Activated T-helper 17 cell treated with anti-CD3 and anti-CD28 coated beads, Interleukin-2, amount 50 U/mL, for 72 hours (primary cell): ENCODE measurements around the gene TOP3A. TPM values are rescaled to one million over a fixed set of nuclear protein-coding genes. Genes with fewer than 3 reads are reported as not detected.
"Not testable (repeated sequence)": the region's sequence is repeated elsewhere in the genome, so short reads cannot be mapped to it uniquely, and the experiment has no call there.

ENCODE experiments used
- ATAC-seq: fragments of 150-1000 bp; cut with Tn5 transposase; replicated peaks from 2 replicates; pipeline ENCODE4 v1.10.0; 2021; ENCODE audit warnings: mild to moderate bottlenecking, moderate library complexity
- H3K27ac Mint-ChIP-seq: one replicate; pipeline ENCODE4 v1.8.0; 2022; ENCODE audit warnings: mixed read lengths
- H3K27me3 Mint-ChIP-seq: one replicate; pipeline ENCODE4 v1.8.0; 2022; ENCODE audit warnings: mixed read lengths
- H3K36me3 Mint-ChIP-seq: one replicate; pipeline ENCODE4 v1.8.0; 2022; ENCODE audit warnings: low read depth, mild to moderate bottlenecking, mixed read lengths
- H3K4me1 Mint-ChIP-seq: one replicate; pipeline ENCODE4 v1.8.0; 2022; ENCODE audit warnings: mixed read lengths
- H3K4me3 Mint-ChIP-seq: one replicate; pipeline ENCODE4 v1.8.0; 2022; ENCODE audit warnings: mild to moderate bottlenecking, mixed read lengths
- H3K9me3 Mint-ChIP-seq: one replicate; pipeline ENCODE4 v1.8.0; 2022; ENCODE audit warnings: mixed read lengths
- total RNA-seq, 2 donors: library from RNA; stranded (reverse); gene quantifications; one replicate each; pipeline ENCODE4 v1.2.3, GENCODE V29; 2022

TOP3A gene
- 10 to 100 TPM; 69.7 to 81.6 TPM for total RNA-seq

- H3K4me3 Mint-ChIP-seq, result peak within 1 kb of the TSS; percentile 83
- H3K9me3 Mint-ChIP-seq, result no peaks in the 10 kb centered on the region
- H3K27me3 Mint-ChIP-seq, result no peaks in the 10 kb centered on the region
- H3K27ac Mint-ChIP-seq, result peak within 1 kb of the TSS; percentile 94
- H3K4me1 Mint-ChIP-seq, result peaks cover 27% of the 10 kb centered on the region
- ATAC-seq, result peak; percentile 95
- H3K36me3 Mint-ChIP-seq, result peaks cover 85% of the 10 kb centered on the region
Measured at GRCh38 chr17:18314731-18315561, at the start of gene TOP3A, which contains the start of gene SMCR8. TSS of gene TOP3A (minus strand) at chr17:18314994. CDS start at chr17:18314778, 216 bp downstream. TSS of gene SMCR8 (plus strand) at chr17:18315293. CDS start at chr17:18315790, 497 bp downstream.

- Mint-ChIP-seq H3K36me3 (peaks cover 11% of the 10 kb centered on the region), H3K9me3 (no peaks in the 10 kb centered on the region), H3K4me1 (no peaks in the 10 kb centered on the region), H3K27ac (no peak overlapping the region), H3K27me3 (no peaks in the 10 kb centered on the region), H3K4me3 (no peak overlapping the region)
- no peak for ATAC-seq
Measured at GRCh38 chr17:18364166-18364565, 49.4 kb upstream of the TOP3A start.

GRCh38 chr17:18363101-18364049 lies 48.6 kb upstream of the TOP3A start, which contains the start of gene SHMT1:
TSS of gene SHMT1 (minus strand) at chr17:18363550. CDS start at chr17:18355981, 7,569 bp downstream.
- ATAC-seq, result peak; percentile 100
- H3K4me1 Mint-ChIP-seq, result no peaks in the 10 kb centered on the region
- peaks cover 14% of the 10 kb centered on the region for H3K36me3 Mint-ChIP-seq
- no peaks in the 10 kb centered on the region for H3K9me3 Mint-ChIP-seq
- no peaks in the 10 kb centered on the region for H3K27me3 Mint-ChIP-seq
- peak within 1 kb of the TSS; percentile 78 for H3K4me3 Mint-ChIP-seq
- peak within 1 kb of the TSS; percentile 62 for H3K27ac Mint-ChIP-seq

GRCh38 chr17:18362698-18363100 lies 47.9 kb upstream of the TOP3A start:
- Mint-ChIP-seq H3K9me3 (no peaks in the 10 kb centered on the region), H3K4me3 (peak overlapping the region; percentile 78), H3K36me3 (peaks cover 14% of the 10 kb centered on the region), H3K4me1 (no peaks in the 10 kb centered on the region), H3K27me3 (no peaks in the 10 kb centered on the region), H3K27ac (peak overlapping the region; percentile 59)
- no peak for ATAC-seq

- H3K4me3 Mint-ChIP-seq, result peak overlapping the region; percentile 78
- no peaks in the 10 kb centered on the region for H3K9me3 Mint-ChIP-seq
- H3K27ac Mint-ChIP-seq, result peak overlapping the region; percentile 59
- no peak for ATAC-seq
- no peaks in the 10 kb centered on the region for H3K27me3 Mint-ChIP-seq
- H3K4me1 Mint-ChIP-seq, result no peaks in the 10 kb centered on the region
- H3K36me3 Mint-ChIP-seq, result peaks cover 19% of the 10 kb centered on the region
Measured at GRCh38 chr17:18361837-18362697, 47.3 kb upstream of the TOP3A start.

- Mint-ChIP-seq H3K4me1 (no peaks in the 10 kb centered on the region), H3K27me3 (no peaks in the 10 kb centered on the region), H3K4me3 (no peak overlapping the region), H3K27ac (no peak overlapping the region), H3K36me3 (peaks cover 31% of the 10 kb centered on the region), H3K9me3 (no peaks in the 10 kb centered on the region)
- ATAC-seq, result no peak
Measured at GRCh38 chr17:18360518-18360917, 45.7 kb upstream of the TOP3A start.

GRCh38 chr17:18356624-18357023 lies 41.8 kb upstream of the TOP3A start:
- H3K27me3 Mint-ChIP-seq, result no peaks in the 10 kb centered on the region
- H3K36me3 Mint-ChIP-seq, result peaks cover 68% of the 10 kb centered on the region
- H3K27ac Mint-ChIP-seq, result no peak overlapping the region
- H3K4me1 Mint-ChIP-seq, result no peaks in the 10 kb centered on the region
- H3K4me3 Mint-ChIP-seq, result no peak overlapping the region
- H3K9me3 Mint-ChIP-seq, result no peaks in the 10 kb centered on the region
- ATAC-seq, result no peak

- ATAC-seq, result no peak
- Mint-ChIP-seq H3K36me3 (peaks cover 65% of the 10 kb centered on the region), H3K27ac (no peak overlapping the region), H3K27me3 (no peaks in the 10 kb centered on the region), H3K4me3 (no peak overlapping the region), H3K4me1 (no peaks in the 10 kb centered on the region), H3K9me3 (no peaks in the 10 kb centered on the region)
Measured at GRCh38 chr17:18353541-18353940, 38.7 kb upstream of the TOP3A start.

DNA sequence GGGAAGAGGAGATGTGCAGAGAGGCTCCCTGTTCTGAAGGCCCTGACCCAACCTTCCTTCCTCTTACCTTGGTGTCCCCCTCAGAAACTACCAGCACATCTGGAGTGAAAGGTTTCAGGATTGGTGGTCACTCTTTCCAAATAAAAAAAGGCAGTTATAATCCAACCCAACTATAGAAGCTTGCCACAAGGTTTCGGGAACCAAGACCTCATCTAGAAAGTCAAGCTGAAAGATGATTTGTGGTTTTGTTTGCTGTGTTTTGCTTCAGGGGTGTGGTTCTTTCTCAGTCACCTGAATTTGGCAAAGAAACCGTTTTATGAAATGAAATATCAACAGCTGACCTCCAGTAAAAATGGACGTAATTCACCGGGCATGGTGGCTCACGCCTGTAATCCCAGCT lies 29.2 kb upstream of the TOP3A start:
- Mint-ChIP-seq H3K4me3 (no peak overlapping the region), H3K36me3 (peaks cover 82% of the 10 kb centered on the region), H3K27me3 (no peaks in the 10 kb centered on the region), H3K4me1 (no peaks in the 10 kb centered on the region), H3K27ac (no peak overlapping the region), H3K9me3 (no peaks in the 10 kb centered on the region)
- ATAC-seq, result peak; percentile 43

GRCh38 chr17:18339933-18340332 lies 25.1 kb upstream of the TOP3A start:
- H3K27ac Mint-ChIP-seq, result no peak overlapping the region
- no peaks in the 10 kb centered on the region for H3K4me1 Mint-ChIP-seq
- peaks cover 76% of the 10 kb centered on the region for H3K36me3 Mint-ChIP-seq
- ATAC-seq, result no peak
- H3K9me3 Mint-ChIP-seq, result no peaks in the 10 kb centered on the region
- H3K27me3 Mint-ChIP-seq, result no peaks in the 10 kb centered on the region
- H3K4me3 Mint-ChIP-seq, result no peak overlapping the region

DNA sequence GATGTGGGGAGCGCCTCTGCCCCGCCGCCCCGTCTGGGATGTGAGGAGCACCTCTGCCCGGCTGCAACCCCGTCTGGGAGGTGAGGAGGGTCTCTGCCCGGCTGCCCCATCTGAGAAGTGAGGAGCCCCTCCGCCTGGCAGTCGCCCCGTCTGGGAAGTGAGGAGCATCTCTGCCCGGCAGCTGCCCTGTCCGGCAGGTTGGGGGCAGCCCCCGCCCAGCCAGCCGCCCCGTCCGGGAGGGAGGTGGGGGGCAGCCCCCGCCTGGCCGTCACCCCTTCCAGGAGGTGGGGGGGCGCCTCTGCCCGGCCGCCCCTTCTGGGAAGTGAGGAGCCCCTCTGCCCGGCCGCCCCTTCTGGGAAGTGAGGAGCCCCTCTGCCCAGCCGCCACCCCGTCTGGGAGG lies 23.4 kb upstream of the TOP3A start:
- H3K9me3 Mint-ChIP-seq, ATAC-seq, H3K27me3 Mint-ChIP-seq, H3K4me1 Mint-ChIP-seq, H3K27ac Mint-ChIP-seq, H3K4me3 Mint-ChIP-seq: not testable (repeated sequence)
- peaks cover 71% of the 10 kb centered on the region for H3K36me3 Mint-ChIP-seq

DNA sequence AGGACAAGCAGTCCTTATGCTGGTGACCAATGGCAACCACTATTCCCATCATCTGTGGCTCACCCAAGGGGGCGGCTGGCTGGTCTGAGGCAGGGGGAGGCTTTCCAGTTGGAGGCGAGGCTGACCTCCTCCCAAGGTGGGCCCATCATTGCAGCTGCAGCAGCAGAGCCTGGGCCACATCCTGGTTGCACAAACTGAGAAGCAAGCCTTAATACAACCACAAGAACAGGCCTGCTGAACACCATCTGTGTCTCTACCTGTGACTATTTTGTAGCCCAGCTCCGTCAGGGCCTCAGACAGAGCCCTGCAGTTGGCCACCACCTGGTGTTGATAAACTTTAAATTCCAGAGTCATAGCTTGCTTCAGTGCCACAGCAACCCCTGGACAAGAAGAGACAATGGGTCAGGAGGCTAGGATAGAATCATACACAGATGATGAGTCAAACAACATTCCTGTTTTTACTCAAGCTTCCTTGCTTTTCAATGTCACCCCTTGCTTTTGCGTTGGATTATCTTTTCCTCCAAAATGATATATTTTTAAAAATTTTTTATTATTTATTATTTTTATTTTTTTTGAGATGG lies 18.2 kb upstream of the TOP3A start:
- Mint-ChIP-seq H3K36me3 (peaks cover 68% of the 10 kb centered on the region), H3K27ac (no peak overlapping the region), H3K4me1 (peaks cover 8% of the 10 kb centered on the region), H3K9me3 (no peaks in the 10 kb centered on the region), H3K4me3 (no peak overlapping the region), H3K27me3 (no peaks in the 10 kb centered on the region)
- peak; percentile 50 for ATAC-seq

DNA sequence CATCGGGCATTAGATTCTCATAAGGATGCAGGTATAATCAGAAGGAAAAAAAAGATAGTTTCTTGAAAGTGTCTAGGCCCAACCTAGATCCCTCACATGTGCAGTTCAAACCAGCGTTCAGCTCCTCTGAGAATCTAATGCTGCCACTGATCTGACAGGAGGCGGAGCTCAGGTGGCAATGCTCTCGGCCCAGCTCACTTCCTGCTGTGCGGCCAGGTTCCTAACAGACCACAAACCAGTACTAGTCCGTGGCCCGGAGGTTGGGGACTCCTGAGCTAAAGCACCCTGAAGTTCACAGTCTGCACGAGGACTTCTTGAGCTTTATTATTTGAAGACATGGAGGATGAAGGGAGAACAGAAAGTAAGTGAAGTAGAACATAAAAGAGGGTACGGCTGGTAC lies 17.1 kb upstream of the TOP3A start:
- peak; percentile 56 for ATAC-seq
- peaks cover 8% of the 10 kb centered on the region for H3K4me1 Mint-ChIP-seq
- no peaks in the 10 kb centered on the region for H3K27me3 Mint-ChIP-seq
- H3K4me3 Mint-ChIP-seq, result peak overlapping the region; percentile 10
- H3K27ac Mint-ChIP-seq, result peak overlapping the region; percentile 61
- H3K36me3 Mint-ChIP-seq, result peaks cover 74% of the 10 kb centered on the region
- no peaks in the 10 kb centered on the region for H3K9me3 Mint-ChIP-seq
